Activated CD4-positive, alpha-beta memory T cell treated with anti-CD3 and anti-CD28 coated beads, Interleukin-2, amount 10 ng/mL, durations not matched to agents 7 days and 5 days (primary cell): Measurements from ENCODE around the gene DND1. TPM values are rescaled to one million over a fixed set of nuclear protein-coding genes. Genes with fewer than 3 reads are reported as not detected.
A peak's percentile ranks its signal among the peaks of the same experiment; 100 is the strongest.
"Not testable (repeated sequence)": the region's sequence is repeated elsewhere in the genome, so short reads cannot be mapped to it uniquely, and the experiment has no call there.

ENCODE experiments used
- CTCF ChIA-PET: fragments of 350-600 bp; sonication (Branson Sonifier 250); formaldehyde crosslinking; loops from one replicate; lab custom pipeline; 2021; ENCODE audit warnings: antibody characterized with exemption, inconsistent platforms; lab: Charles Lee
- POLR2A ChIA-PET: fragments of 350-600 bp; sonication (Branson Sonifier 250); formaldehyde crosslinking; loops from one replicate; lab custom pipeline; 2021; ENCODE audit warnings: antibody characterized with exemption; lab: Charles Lee
- DNase-seq: peaks from one replicate; pipeline ENCODE4 v3.0.0-alpha.2; 2020
- H3K27ac Mint-ChIP-seq: one replicate; pipeline ENCODE4 v1.8.0; 2021; ENCODE audit warnings: mild to moderate bottlenecking, mixed read lengths
- H3K27me3 Mint-ChIP-seq: one replicate; pipeline ENCODE4 v1.8.0; 2021; ENCODE audit warnings: mixed read lengths
- H3K36me3 Mint-ChIP-seq: one replicate; pipeline ENCODE4 v1.8.0; 2021; ENCODE audit warnings: low read depth, mixed read lengths
- H3K4me1 Mint-ChIP-seq: one replicate; pipeline ENCODE4 v1.8.0; 2021; ENCODE audit warnings: mixed read lengths
- H3K4me3 Mint-ChIP-seq: one replicate; pipeline ENCODE4 v1.8.0; 2021; ENCODE audit warnings: mild to moderate bottlenecking, mixed read lengths
- H3K9me3 Mint-ChIP-seq: one replicate; pipeline ENCODE4 v1.8.0; 2021; ENCODE audit warnings: mixed read lengths
- total RNA-seq, 2 experiments: library from RNA; stranded (reverse); gene quantifications; one replicate each; pipeline ENCODE4 v1.2.3, GENCODE V29; 2021

The DND1 gene
- total RNA-seq, 2 experiments from 2014 or later, result 2.2 to 2.5 TPM

GRCh38 chr5:140664359-140665119 is 8.8 kb downstream of the DND1 start, which contains the start of gene WDR55:
Gene WDR55, plus strand, starts transcription at chr5:140664904. Its CDS starts 9 bp downstream, at chr5:140664913.
- Mint-ChIP-seq H3K36me3 (peaks cover 82% of the 10 kb centered on the region), H3K4me1 (peaks cover 37% of the 10 kb centered on the region), H3K27me3 (no peaks in the 10 kb centered on the region), H3K27ac (peak within 1 kb of the TSS; percentile 91), H3K4me3 (peak within 1 kb of the TSS; percentile 83), H3K9me3 (no peaks in the 10 kb centered on the region)
- peak; percentile 96 for DNase-seq
- ChIA-PET POLR2A (interaction anchor here (0.9 to 4.7 kb wide), 14 partner anchors 11 to 263 kb away, joined by 3 to 47 read pairs (median 8); partner anchors contain the start of genes CD14, EIF4EBP3, HARS1 and HARS2), CTCF (interaction anchor here (1.3 to 1.8 kb wide), 3 partner anchors 11 to 27 kb away, joined by 3 to 8 read pairs (median 7); partner anchors contain the start of genes HARS1, HARS2, IK and NDUFA2)

GRCh38 chr5:140664030-140664358 is 9.4 kb downstream of the DND1 start:
- DNase-seq, result no peak
- Mint-ChIP-seq H3K9me3 (no peaks in the 10 kb centered on the region), H3K36me3 (peaks cover 82% of the 10 kb centered on the region), H3K27me3 (no peaks in the 10 kb centered on the region), H3K4me1 (peaks cover 37% of the 10 kb centered on the region), H3K4me3 (peak overlapping the region; percentile 83), H3K27ac (peak overlapping the region; percentile 91)
- POLR2A ChIA-PET, result interaction anchor here (0.9 to 4.7 kb wide), 10 partner anchors 11 to 263 kb away, joined by 3 to 47 read pairs (median 8); partner anchors contain the start of genes CD14, EIF4EBP3, HARS1 and HARS2
- CTCF ChIA-PET, result interaction anchor here (1.8 kb wide), 1 partner anchor 16 kb away, joined by 8 read pairs; the partner anchor contains the start of genes IK and NDUFA2

GRCh38 chr5:140660371-140660770 is 13.0 kb downstream of the DND1 start:
- Mint-ChIP-seq H3K36me3 (peaks cover 78% of the 10 kb centered on the region), H3K4me1 (peaks cover 14% of the 10 kb centered on the region)
- POLR2A ChIA-PET, result interaction anchor here (0.9 kb wide), 1 partner anchor 13 kb away, joined by 3 read pairs; the partner anchor contains the start of genes IK and NDUFA2
- H3K27me3 Mint-ChIP-seq, H3K4me3 Mint-ChIP-seq, H3K9me3 Mint-ChIP-seq, H3K27ac Mint-ChIP-seq, DNase-seq: not testable (repeated sequence)
- CTCF ChIA-PET, result interaction anchor here (0.8 to 1.2 kb wide), 2 partner anchors 13 to 42 kb away, joined by 3 read pairs; partner anchors contain the start of genes IK and NDUFA2

GRCh38 chr5:140658870-140659269 is 14.5 kb downstream of the DND1 start:
- CTCF ChIA-PET, result no interaction called here
- Mint-ChIP-seq H3K4me3 (no peak overlapping the region), H3K9me3 (no peaks in the 10 kb centered on the region), H3K36me3 (peaks cover 83% of the 10 kb centered on the region), H3K4me1 (peaks cover 5% of the 10 kb centered on the region), H3K27me3 (no peaks in the 10 kb centered on the region), H3K27ac (no peak overlapping the region)
- no peak for DNase-seq
- POLR2A ChIA-PET, result no interaction called here

- POLR2A ChIA-PET, result interaction anchor here (0.7 to 4.1 kb wide), 38 partner anchors 8 to 1009 kb away, joined by 3 to 50 read pairs (median 6); partner anchors contain the start of genes ANKHD1, APBB3, CD14 and EIF4EBP3
- no peaks in the 10 kb centered on the region for H3K9me3 Mint-ChIP-seq
- CTCF ChIA-PET, result interaction anchor here (0.6 to 5.2 kb wide), 15 partner anchors 8 to 917 kb away, joined by 3 to 40 read pairs (median 4); partner anchors contain the start of genes CD14, EIF4EBP3, HARS1 and HARS2
- H3K4me3 Mint-ChIP-seq, result peak overlapping the region; percentile 98
- peaks cover 68% of the 10 kb centered on the region for H3K36me3 Mint-ChIP-seq
- peak overlapping the region; percentile 96 for H3K27ac Mint-ChIP-seq
- H3K4me1 Mint-ChIP-seq, result peaks cover 47% of the 10 kb centered on the region
- DNase-seq, result no peak
- no peaks in the 10 kb centered on the region for H3K27me3 Mint-ChIP-seq
Observed at GRCh38 chr5:140647042-140647419, 26.3 kb downstream of the DND1 start.

GRCh38 chr5:140642718-140643117 is 30.7 kb downstream of the DND1 start:
- ChIA-PET CTCF (no interaction called here), POLR2A (interaction anchor here (0.8 to 2.0 kb wide), 5 partner anchors 57 to 242 kb away, joined by 3 to 8 read pairs (median 4); partner anchors contain the start of genes ANKHD1, APBB3, SRA1 and ZMAT2)
- no peak for DNase-seq
- H3K4me1 Mint-ChIP-seq, result peaks cover 58% of the 10 kb centered on the region
- no peaks in the 10 kb centered on the region for H3K27me3 Mint-ChIP-seq
- peaks cover 52% of the 10 kb centered on the region for H3K36me3 Mint-ChIP-seq
- no peaks in the 10 kb centered on the region for H3K9me3 Mint-ChIP-seq
- H3K4me3 Mint-ChIP-seq, result no peak overlapping the region
- H3K27ac Mint-ChIP-seq, result no peak overlapping the region

GRCh38 chr5:140641716-140642115 is 31.7 kb downstream of the DND1 start:
- H3K4me1 Mint-ChIP-seq, result peaks cover 56% of the 10 kb centered on the region
- H3K27ac Mint-ChIP-seq, result no peak overlapping the region
- POLR2A ChIA-PET, result interaction anchor here (0.7 to 2.0 kb wide), 4 partner anchors 51 to 241 kb away, joined by 4 to 8 read pairs (median 4); partner anchors contain the start of genes ANKHD1, APBB3 and ZMAT2
- H3K9me3 Mint-ChIP-seq, result no peaks in the 10 kb centered on the region
- H3K36me3 Mint-ChIP-seq, result peaks cover 46% of the 10 kb centered on the region
- H3K27me3 Mint-ChIP-seq, result no peaks in the 10 kb centered on the region
- H3K4me3 Mint-ChIP-seq, result no peak overlapping the region
- CTCF ChIA-PET, result no interaction called here
- DNase-seq, result no peak

GRCh38 chr5:140639148-140639981 is 34.0 kb downstream of the DND1 start, which contains the start of gene TMCO6:
Gene TMCO6, plus strand, starts transcription at chr5:140639451. Its CDS starts 77 bp downstream, at chr5:140639528.
- Mint-ChIP-seq H3K9me3 (no peaks in the 10 kb centered on the region), H3K4me1 (peaks cover 48% of the 10 kb centered on the region), H3K27me3 (no peaks in the 10 kb centered on the region), H3K27ac (peak within 1 kb of the TSS; percentile 89), H3K36me3 (peaks cover 29% of the 10 kb centered on the region), H3K4me3 (peak within 1 kb of the TSS; percentile 97)
- ChIA-PET POLR2A (interaction anchor here (0.6 to 2.8 kb wide), 15 partner anchors 8 to 238 kb away, joined by 3 to 23 read pairs (median 5); partner anchors contain the start of genes ANKHD1, APBB3, EIF4EBP3 and HARS1), CTCF (interaction anchor here (0.7 to 2.9 kb wide), 15 partner anchors 8 to 287 kb away, joined by 3 to 20 read pairs (median 3); partner anchors contain the start of genes EIF4EBP3, IK, NDUFA2 and SRA1)
- peak; percentile 97 for DNase-seq

- Mint-ChIP-seq H3K4me1 (peaks cover 48% of the 10 kb centered on the region), H3K36me3 (peaks cover 23% of the 10 kb centered on the region), H3K4me3 (peak overlapping the region; percentile 97), H3K27ac (peak overlapping the region; percentile 89)
- not testable (repeated sequence) for H3K9me3 Mint-ChIP-seq, H3K27me3 Mint-ChIP-seq
- ChIA-PET CTCF (interaction anchor here (0.7 to 2.9 kb wide), 12 partner anchors 8 to 287 kb away, joined by 3 to 20 read pairs (median 4); partner anchors contain the start of genes EIF4EBP3, IK, NDUFA2 and SRA1), POLR2A (interaction anchor here (0.6 to 2.8 kb wide), 14 partner anchors 9 to 238 kb away, joined by 3 to 23 read pairs (median 6); partner anchors contain the start of genes ANKHD1, APBB3, EIF4EBP3 and IK)
- peak; percentile 21 for DNase-seq
Observed at GRCh38 chr5:140638898-140639147, 34.6 kb downstream of the DND1 start.

- CTCF ChIA-PET, result interaction anchor here (0.6 to 2.9 kb wide), 2 partner anchors 90 to 237 kb away, joined by 3 to 18 read pairs; partner anchors contain the start of gene EIF4EBP3
- Mint-ChIP-seq H3K4me1 (peaks cover 57% of the 10 kb centered on the region), H3K9me3 (no peaks in the 10 kb centered on the region), H3K4me3 (no peak overlapping the region), H3K27me3 (peaks cover 7% of the 10 kb centered on the region), H3K36me3 (peaks cover 19% of the 10 kb centered on the region), H3K27ac (no peak overlapping the region)
- DNase-seq, result no peak
- POLR2A ChIA-PET, result interaction anchor here (1.7 to 2.8 kb wide), 3 partner anchors 10 to 68 kb away, joined by 5 to 23 read pairs (median 6); partner anchors contain the start of genes IK and NDUFA2
Observed at GRCh38 chr5:140637371-140638100, 35.8 kb downstream of the DND1 start.
